ENCODE data around the gene PPBP.

DNA sequence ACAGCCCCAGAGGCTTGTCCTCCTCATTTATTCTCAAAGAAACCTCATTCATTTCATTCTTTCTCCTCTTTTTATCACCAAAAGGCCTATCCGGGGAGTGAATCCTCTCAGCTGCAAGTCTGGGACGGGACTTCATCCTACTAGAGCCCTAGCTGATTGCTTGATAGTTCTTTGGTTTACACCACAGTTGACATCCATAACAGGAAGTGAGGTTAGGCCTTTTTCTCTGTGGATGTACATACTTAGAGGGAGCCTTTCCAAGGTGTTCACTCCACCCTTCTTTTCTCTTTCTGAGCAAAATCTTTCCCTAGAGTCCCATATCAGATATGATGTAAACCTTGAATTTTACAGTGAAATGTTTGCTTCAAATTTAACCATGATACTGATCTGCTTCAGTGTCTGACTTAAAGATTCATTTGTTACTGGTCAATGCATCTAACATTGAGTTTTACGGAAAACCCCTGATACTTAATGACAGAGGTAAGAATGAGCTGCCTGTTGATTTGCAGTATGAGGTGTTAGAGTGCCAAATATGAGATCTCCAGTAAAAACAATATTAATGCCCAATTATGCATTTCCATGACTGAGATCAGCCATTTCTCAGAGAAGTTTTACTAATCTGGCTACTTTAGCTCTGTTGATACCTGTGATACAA is 27.3 kb upstream of the PPBP start:
- TF ChIP-seq, protein P1, sequence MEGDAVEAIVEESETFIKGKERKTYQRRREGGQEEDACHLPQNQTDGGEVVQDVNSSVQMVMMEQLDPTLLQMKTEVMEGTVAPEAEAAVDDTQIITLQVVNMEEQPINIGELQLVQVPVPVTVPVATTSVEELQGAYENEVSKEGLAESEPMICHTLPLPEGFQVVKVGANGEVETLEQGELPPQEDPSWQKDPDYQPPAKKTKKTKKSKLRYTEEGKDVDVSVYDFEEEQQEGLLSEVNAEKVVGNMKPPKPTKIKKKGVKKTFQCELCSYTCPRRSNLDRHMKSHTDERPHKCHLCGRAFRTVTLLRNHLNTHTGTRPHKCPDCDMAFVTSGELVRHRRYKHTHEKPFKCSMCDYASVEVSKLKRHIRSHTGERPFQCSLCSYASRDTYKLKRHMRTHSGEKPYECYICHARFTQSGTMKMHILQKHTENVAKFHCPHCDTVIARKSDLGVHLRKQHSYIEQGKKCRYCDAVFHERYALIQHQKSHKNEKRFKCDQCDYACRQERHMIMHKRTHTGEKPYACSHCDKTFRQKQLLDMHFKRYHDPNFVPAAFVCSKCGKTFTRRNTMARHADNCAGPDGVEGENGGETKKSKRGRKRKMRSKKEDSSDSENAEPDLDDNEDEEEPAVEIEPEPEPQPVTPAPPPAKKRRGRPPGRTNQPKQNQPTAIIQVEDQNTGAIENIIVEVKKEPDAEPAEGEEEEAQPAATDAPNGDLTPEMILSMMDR (IDR thresholded peaks at IDR 0.05; ENCODE audit: insufficient read depth, low read length, poor library complexity, severe bottlenecking), result no peak
- TF ChIP-seq EZH2phosphoT487 (conservative IDR thresholded peaks at IDR 0.05; ENCODE audit: low read length), result no peak
